Liver (tissue), 3 donors: ENCODE data around the gene TMBIM1.

Experiments
- HNF4A ChIP-seq, 2 donors: conservative IDR thresholded peaks; 2 replicates each; pipeline ENCODE4 v1.6.1; 2016; ENCODE audit warnings: antibody characterized with exemption in 2 of 2, mild to moderate bottlenecking in 2 of 2
- TF ChIP-seq, protein P1 (sequence below): fragments of 150-350 bp; IDR thresholded peaks from 2 replicates; pipeline ENCODE4 v1.5.1; 2017; ENCODE audit warnings: improper control_type of control experiment, low read depth, low read length; ENCODE audit not compliant: missing input control
- TF ChIP-seq, protein P2 (sequence below): IDR thresholded peaks from 2 replicates; pipeline ENCODE4 v1.6.1; 2016; ENCODE audit warnings: antibody characterized with exemption, mild to moderate bottlenecking
- TF ChIP-seq, protein P3 (sequence below): IDR thresholded peaks from 2 replicates; pipeline ENCODE4 v1.6.1; 2016; ENCODE audit warnings: antibody characterized with exemption
- TF ChIP-seq, protein P4 (sequence below): IDR thresholded peaks from 2 replicates; pipeline ENCODE4 v1.6.1; 2016; ENCODE audit warnings: antibody characterized with exemption
- donor health status: healthy.
- donor health status: healthy.

DNA sequence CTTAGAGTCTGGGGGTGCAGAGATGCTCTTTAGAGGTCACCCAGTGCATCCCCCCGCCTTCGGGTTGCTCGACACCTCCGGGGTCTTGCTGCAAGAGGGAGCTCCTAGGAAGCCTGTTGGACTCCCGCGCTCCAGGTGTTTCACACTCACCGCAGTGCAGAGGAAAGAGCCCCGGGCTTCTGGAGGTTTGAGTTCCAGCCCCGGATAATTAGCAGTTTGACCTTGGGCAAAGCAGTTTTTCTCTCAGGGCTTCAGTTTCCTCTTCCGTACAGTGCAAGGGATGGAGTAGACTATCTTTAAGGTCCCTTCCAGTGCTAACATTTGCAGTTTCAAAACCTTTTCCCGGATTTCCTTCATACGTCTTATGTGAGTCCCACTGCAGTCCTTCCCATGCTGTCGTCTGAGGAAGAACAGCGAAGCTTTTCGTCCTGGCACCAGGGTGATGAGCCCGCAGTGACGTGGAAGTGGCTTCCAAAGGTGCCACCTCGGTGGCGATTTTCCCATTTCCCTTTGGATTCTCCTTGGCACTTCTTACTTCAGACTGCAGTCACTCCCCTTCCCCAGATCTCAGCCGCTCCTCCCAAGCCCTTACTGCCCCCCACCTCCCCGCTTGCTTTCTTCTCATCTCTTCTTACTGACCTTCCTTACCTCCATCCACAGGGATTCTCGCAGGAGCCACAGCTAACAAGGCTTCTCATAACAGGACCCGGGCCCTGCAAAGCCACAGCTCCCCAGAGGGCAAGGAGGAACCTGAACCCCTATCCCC lies 21.4 kb downstream of the TMBIM1 start:
- TF ChIP-seq, protein P1, sequence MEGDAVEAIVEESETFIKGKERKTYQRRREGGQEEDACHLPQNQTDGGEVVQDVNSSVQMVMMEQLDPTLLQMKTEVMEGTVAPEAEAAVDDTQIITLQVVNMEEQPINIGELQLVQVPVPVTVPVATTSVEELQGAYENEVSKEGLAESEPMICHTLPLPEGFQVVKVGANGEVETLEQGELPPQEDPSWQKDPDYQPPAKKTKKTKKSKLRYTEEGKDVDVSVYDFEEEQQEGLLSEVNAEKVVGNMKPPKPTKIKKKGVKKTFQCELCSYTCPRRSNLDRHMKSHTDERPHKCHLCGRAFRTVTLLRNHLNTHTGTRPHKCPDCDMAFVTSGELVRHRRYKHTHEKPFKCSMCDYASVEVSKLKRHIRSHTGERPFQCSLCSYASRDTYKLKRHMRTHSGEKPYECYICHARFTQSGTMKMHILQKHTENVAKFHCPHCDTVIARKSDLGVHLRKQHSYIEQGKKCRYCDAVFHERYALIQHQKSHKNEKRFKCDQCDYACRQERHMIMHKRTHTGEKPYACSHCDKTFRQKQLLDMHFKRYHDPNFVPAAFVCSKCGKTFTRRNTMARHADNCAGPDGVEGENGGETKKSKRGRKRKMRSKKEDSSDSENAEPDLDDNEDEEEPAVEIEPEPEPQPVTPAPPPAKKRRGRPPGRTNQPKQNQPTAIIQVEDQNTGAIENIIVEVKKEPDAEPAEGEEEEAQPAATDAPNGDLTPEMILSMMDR = no peak
- TF ChIP-seq, protein P2, sequence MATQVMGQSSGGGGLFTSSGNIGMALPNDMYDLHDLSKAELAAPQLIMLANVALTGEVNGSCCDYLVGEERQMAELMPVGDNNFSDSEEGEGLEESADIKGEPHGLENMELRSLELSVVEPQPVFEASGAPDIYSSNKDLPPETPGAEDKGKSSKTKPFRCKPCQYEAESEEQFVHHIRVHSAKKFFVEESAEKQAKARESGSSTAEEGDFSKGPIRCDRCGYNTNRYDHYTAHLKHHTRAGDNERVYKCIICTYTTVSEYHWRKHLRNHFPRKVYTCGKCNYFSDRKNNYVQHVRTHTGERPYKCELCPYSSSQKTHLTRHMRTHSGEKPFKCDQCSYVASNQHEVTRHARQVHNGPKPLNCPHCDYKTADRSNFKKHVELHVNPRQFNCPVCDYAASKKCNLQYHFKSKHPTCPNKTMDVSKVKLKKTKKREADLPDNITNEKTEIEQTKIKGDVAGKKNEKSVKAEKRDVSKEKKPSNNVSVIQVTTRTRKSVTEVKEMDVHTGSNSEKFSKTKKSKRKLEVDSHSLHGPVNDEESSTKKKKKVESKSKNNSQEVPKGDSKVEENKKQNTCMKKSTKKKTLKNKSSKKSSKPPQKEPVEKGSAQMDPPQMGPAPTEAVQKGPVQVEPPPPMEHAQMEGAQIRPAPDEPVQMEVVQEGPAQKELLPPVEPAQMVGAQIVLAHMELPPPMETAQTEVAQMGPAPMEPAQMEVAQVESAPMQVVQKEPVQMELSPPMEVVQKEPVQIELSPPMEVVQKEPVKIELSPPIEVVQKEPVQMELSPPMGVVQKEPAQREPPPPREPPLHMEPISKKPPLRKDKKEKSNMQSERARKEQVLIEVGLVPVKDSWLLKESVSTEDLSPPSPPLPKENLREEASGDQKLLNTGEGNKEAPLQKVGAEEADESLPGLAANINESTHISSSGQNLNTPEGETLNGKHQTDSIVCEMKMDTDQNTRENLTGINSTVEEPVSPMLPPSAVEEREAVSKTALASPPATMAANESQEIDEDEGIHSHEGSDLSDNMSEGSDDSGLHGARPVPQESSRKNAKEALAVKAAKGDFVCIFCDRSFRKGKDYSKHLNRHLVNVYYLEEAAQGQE = no peak
- TF ChIP-seq HNF4A (conservative IDR thresholded peaks at IDR 0.05) = no peak
- TF ChIP-seq, protein P3, sequence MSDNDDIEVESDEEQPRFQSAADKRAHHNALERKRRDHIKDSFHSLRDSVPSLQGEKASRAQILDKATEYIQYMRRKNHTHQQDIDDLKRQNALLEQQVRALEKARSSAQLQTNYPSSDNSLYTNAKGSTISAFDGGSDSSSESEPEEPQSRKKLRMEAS = no peak
- TF ChIP-seq, protein P4, sequence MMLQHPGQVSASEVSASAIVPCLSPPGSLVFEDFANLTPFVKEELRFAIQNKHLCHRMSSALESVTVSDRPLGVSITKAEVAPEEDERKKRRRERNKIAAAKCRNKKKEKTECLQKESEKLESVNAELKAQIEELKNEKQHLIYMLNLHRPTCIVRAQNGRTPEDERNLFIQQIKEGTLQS = no peak
